SKM-1 (cell line): ENCODE results near the gene FHIP2A.
"Not testable (repeated sequence)": the region's sequence is repeated elsewhere in the genome, so short reads cannot be mapped to it uniquely, and the experiment has no call there.

Experiments
- DNase-seq: peaks from one replicate; lab custom pipeline; 2025; ENCODE audit not compliant: unreplicated experiment; lab: John Stamatoyannopoulos, UW

FHIP2A gene

GRCh38 chr10:114855776-114856543 lies 34.4 kb downstream of the FHIP2A start:
- no peak for DNase-seq

GRCh38 chr10:114856544-114857287 lies 35.1 kb downstream of the FHIP2A start:
- no peak for DNase-seq

- not testable (repeated sequence) for DNase-seq
Observed at GRCh38 chr10:114857288-114857565, 35.6 kb downstream of the FHIP2A start.

DNA sequence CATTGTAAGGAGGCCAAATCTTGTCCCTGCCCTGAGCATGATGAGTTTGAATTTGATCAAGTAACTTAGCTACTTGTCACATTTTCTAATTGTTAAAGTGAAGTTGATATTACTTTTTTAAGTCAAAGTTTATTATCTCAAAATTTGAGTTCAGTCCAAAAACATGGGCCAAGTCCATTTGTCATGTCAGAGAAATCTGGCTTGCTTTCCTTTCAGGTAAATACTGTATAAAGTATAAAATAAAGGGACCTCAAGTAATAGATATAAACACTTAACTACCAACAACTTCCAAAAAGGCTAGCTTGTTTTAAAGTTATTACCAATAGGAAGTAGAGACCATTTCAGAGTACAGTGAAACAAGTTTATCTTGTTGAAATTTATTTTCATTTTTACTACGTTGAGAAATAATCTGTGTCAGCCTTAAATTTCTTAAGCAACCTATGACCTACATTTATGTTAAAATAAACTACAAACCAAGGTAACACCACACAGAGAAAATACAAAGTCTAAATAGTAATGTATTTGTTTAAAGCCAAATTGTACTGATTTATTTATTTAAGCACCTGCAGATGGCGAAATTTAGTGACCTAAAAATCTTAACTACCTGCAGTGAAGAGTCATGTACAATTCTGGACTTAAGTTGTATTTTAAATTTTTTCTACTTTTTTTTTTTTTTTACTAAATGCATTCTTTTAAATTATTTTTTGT lies 36.5 kb downstream of the FHIP2A start:
- DNase-seq = no peak

- DNase-seq = no peak
Observed at GRCh38 chr10:114859222-114859621, 37.6 kb downstream of the FHIP2A start.

DNA sequence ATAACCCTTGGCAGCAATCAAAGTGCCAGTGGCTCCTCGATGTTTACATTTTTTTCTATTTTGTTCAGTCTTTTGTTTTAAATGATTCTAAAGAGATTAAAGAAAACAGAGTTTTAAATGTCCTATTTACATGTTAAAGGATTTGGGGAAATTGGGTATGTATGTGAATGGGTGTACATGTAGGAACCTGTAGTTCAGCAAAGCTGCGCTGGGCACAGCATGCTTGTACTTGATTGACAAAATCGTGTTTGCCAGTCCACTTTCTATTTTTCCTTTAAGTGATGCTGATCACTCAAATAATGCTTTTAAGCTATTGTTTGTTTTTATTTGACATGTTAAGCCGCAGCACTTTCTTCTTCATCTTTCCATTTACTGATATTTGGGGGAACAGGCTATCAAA lies 40.9 kb downstream of the FHIP2A start:
- DNase-seq = no peak

DNA sequence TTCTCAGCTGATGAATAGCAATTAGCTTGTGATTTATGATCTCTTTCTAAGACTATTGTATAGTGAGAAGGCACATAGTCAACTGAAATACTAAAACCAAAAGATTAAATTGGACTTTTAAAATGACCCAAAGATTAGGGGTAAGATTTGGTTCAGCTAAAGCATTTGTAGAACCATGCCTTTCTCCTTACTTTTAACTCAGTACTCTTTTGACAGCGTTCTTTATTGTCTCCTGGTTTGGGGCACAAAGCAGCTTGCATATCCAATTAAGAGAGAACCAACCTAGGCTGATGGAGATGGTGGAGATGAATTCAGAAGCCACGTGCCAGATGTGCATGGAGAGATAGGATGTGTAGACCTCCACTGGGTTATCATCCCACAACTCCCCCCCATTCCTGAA lies 45.8 kb downstream of the FHIP2A start:
- no peak for DNase-seq

DNA sequence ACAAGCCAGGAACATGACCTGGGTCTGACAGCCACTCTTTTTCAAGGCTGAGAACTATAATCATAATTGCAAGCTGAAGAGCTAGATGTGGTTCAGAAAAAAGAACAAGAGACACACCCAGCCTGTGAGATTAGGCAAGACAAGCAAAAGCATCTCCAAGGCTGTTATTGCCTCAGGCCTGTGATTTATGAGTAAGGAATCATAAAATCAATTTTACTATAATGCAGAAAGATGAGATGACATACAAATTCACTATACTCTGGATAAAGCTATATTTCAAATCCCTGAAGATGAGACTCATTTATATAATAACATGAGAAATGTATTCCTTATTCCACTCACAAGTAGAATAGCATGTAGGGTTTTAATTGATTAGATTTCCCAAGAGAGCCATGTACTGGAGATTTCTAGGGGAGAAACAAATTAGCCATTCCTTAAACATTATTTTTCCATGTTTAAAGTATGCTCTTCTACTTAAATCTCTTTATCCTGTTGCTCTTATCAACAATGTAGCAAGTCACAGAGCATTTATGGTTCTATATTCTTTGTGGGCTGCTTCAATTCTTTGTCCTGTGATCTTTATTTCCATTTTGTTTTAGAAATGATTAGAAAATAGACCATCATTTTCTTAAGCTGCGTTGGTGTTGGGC lies 47.4 kb downstream of the FHIP2A start:
- DNase-seq = no peak

DNA sequence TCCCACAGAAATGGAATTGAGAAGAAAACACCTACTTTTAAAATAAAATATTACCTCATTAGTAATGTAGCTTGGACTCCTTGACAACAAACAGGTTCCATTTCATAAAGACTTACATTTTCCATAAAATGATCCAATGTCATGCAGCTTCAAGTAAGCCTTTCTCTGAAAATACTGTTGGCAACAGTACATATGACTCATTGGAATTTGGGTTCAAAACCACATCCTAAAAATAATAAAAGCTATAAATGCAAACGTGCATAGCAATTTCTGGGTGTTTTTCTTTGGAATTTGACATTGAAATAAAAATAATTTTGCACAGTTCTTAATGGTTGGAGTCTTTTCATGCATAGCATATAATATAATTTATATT lies 47.9 kb downstream of the FHIP2A start:
- no peak for DNase-seq

DNA sequence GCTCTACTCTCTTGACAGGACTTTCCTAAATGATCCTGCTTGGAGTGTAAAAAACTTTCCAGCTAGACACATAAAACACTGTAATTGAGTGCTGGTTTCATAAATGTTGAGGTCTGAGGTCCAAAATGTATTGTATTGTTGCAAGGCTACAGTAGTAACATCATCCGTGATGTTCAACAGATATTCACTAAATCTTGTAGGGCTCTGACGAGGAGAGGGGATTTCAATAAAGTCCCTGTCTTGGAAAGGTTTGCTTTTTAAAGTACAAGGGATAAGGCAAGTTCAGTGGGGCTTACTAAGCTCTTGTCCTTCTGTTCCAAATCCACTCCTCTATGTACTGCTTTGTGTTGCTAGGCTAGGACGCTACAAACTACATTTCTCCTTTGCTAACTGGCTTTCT lies 48.9 kb downstream of the FHIP2A start:
- DNase-seq = no peak

DNA sequence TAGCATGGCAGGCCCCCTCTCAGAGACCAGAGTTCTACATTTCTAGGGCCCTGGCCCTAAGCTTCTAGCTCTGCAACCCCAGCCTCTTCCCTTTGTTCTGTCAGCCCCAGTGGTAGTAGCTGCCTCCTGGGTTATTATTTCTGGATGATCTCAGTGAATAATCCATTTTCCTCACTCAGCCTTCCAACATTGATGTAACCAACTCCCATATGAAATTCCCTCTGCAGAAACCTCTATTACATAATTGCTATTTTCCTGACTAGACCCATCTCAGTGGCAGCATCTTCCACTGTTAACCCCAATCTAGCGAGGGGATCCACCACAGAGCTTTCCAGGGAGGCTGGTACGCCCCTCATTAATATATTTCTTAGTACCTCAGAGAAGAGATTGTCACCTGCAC lies 49.8 kb downstream of the FHIP2A start:
- DNase-seq = no peak
